T-helper 17 cell (primary cell): ENCODE measurements around the gene PHOSPHO1. TPM values are rescaled to one million over a fixed set of nuclear protein-coding genes. Genes with fewer than 3 reads are reported as not detected.
A peak's percentile ranks its signal among the peaks of the same experiment; 100 is the strongest.
"Not testable (repeated sequence)": the region's sequence is repeated elsewhere in the genome, so short reads cannot be mapped to it uniquely, and the experiment has no call there.

Experiments
- ATAC-seq: fragments of 150-1000 bp; cut with Tn5 transposase; 2 replicates; pipeline ENCODE4 v1.10.0; 2021; ENCODE audit warnings: mild to moderate bottlenecking, moderate library complexity
- DNase-seq, 3 donors: peaks; one replicate each; pipeline versions ENCODE4 v3.0.0 to v3.0.0-alpha.2; 2020 to 2021
- H3K9me3 ChIP-seq: one replicate; pipeline ENCODE4 v1.7.0; 2013; ENCODE audit warnings: low read length, mild to moderate bottlenecking; ENCODE audit not compliant: control insufficient read depth, poor library complexity, severe bottlenecking
- H3K27ac Mint-ChIP-seq: one replicate; pipeline ENCODE4 v1.8.0; 2022; ENCODE audit warnings: mild to moderate bottlenecking, moderate library complexity, mixed read lengths
- H3K27me3 Mint-ChIP-seq: one replicate; pipeline ENCODE4 v1.8.0; 2022; ENCODE audit warnings: mixed read lengths
- H3K36me3 Mint-ChIP-seq: one replicate; pipeline ENCODE4 v1.8.0; 2022; ENCODE audit warnings: low read depth, mixed read lengths
- H3K4me1 Mint-ChIP-seq: one replicate; pipeline ENCODE4 v1.8.0; 2022; ENCODE audit warnings: mild to moderate bottlenecking, mixed read lengths
- H3K4me3 Mint-ChIP-seq: one replicate; pipeline ENCODE4 v1.8.0; 2022; ENCODE audit warnings: mild to moderate bottlenecking, moderate library complexity, mixed read lengths
- total RNA-seq, 4 donors: library from RNA in 2 of 4; stranded (reverse) in 2 of 4; gene quantifications; one replicate each; pipeline ENCODE4 v1.2.3 and lab custom pipeline; 2022 to 2026

PHOSPHO1 gene
- total RNA-seq (not detected), total RNA-seq (lab: John Stamatoyannopoulos, UW) (0 reads per million in 2 donors)

- Mint-ChIP-seq H3K4me1 (peaks cover 8% of the 10 kb centered on the region), H3K27me3 (peaks cover 7% of the 10 kb centered on the region), H3K36me3 (no peaks in the 10 kb centered on the region), H3K4me3 (peak within 1 kb of the TSS; percentile 88), H3K27ac (no peak within 1 kb of the TSS)
- H3K9me3 ChIP-seq: no peaks in the 10 kb centered on the region
- ATAC-seq (peak; percentile 98), DNase-seq (peak; percentile 79 to 83 (median 83))
Observed at GRCh38 chr17:49230636-49231562, at the start of gene PHOSPHO1. Gene PHOSPHO1 (minus strand): TSS chr17:49230787. CDS start chr17:49226691, 4,096 bp downstream.

- no peak for ATAC-seq
- H3K36me3 Mint-ChIP-seq: no peaks in the 10 kb centered on the region
- H3K27ac Mint-ChIP-seq: no peak overlapping the region
- peaks cover 5% of the 10 kb centered on the region for H3K4me1 Mint-ChIP-seq
- no peak overlapping the region for H3K4me3 Mint-ChIP-seq
- H3K27me3 Mint-ChIP-seq: peaks cover 6% of the 10 kb centered on the region
- H3K9me3 ChIP-seq: no peaks in the 10 kb centered on the region
- DNase-seq: no peak
Observed at GRCh38 chr17:49280061-49280460, 49.5 kb upstream of the PHOSPHO1 start.

- not testable (repeated sequence) for DNase-seq, H3K9me3 ChIP-seq, H3K36me3 Mint-ChIP-seq, ATAC-seq, H3K4me1 Mint-ChIP-seq, H3K27me3 Mint-ChIP-seq, H3K27ac Mint-ChIP-seq, H3K4me3 Mint-ChIP-seq
Observed at GRCh38 chr17:49279263-49280015, 48.9 kb upstream of the PHOSPHO1 start.

GRCh38 chr17:49278076-49278475 lies 47.5 kb upstream of the PHOSPHO1 start:
- Mint-ChIP-seq H3K27me3 (peaks cover 6% of the 10 kb centered on the region), H3K27ac (no peak overlapping the region), H3K4me1 (peaks cover 5% of the 10 kb centered on the region), H3K4me3 (no peak overlapping the region), H3K36me3 (no peaks in the 10 kb centered on the region)
- ATAC-seq (no peak), DNase-seq (no peak)
- no peaks in the 10 kb centered on the region for H3K9me3 ChIP-seq

- H3K9me3 ChIP-seq: no peaks in the 10 kb centered on the region
- Mint-ChIP-seq H3K36me3 (no peaks in the 10 kb centered on the region), H3K4me1 (peaks cover 5% of the 10 kb centered on the region), H3K4me3 (no peak overlapping the region), H3K27ac (no peak overlapping the region), H3K27me3 (peaks cover 6% of the 10 kb centered on the region)
- no peak for ATAC-seq
- no peak for DNase-seq
Observed at GRCh38 chr17:49277638-49278037, 47.1 kb upstream of the PHOSPHO1 start.

- H3K27me3 Mint-ChIP-seq, DNase-seq, H3K9me3 ChIP-seq, H3K27ac Mint-ChIP-seq, H3K36me3 Mint-ChIP-seq, H3K4me3 Mint-ChIP-seq, H3K4me1 Mint-ChIP-seq, ATAC-seq: not testable (repeated sequence)
Observed at GRCh38 chr17:49275981-49276380, 45.4 kb upstream of the PHOSPHO1 start.

GRCh38 chr17:49269356-49269755 lies 38.8 kb upstream of the PHOSPHO1 start:
- no peak overlapping the region for H3K4me3 Mint-ChIP-seq
- H3K9me3 ChIP-seq: no peaks in the 10 kb centered on the region
- H3K27ac Mint-ChIP-seq: no peak overlapping the region
- no peak for DNase-seq
- H3K36me3 Mint-ChIP-seq: no peaks in the 10 kb centered on the region
- ATAC-seq: no peak
- peaks cover 5% of the 10 kb centered on the region for H3K4me1 Mint-ChIP-seq
- no peaks in the 10 kb centered on the region for H3K27me3 Mint-ChIP-seq

GRCh38 chr17:49267912-49268311 lies 37.3 kb upstream of the PHOSPHO1 start:
- DNase-seq (no peak), ATAC-seq (no peak)
- peaks cover 8% of the 10 kb centered on the region for H3K27me3 Mint-ChIP-seq
- no peak overlapping the region for H3K27ac Mint-ChIP-seq
- H3K4me3 Mint-ChIP-seq: no peak overlapping the region
- H3K9me3 ChIP-seq: no peaks in the 10 kb centered on the region
- H3K4me1 Mint-ChIP-seq: peaks cover 5% of the 10 kb centered on the region
- H3K36me3 Mint-ChIP-seq: no peaks in the 10 kb centered on the region

GRCh38 chr17:49266233-49266632 lies 35.6 kb upstream of the PHOSPHO1 start:
- Mint-ChIP-seq H3K27me3 (peaks cover 8% of the 10 kb centered on the region), H3K36me3 (no peaks in the 10 kb centered on the region), H3K4me3 (no peak overlapping the region), H3K27ac (no peak overlapping the region), H3K4me1 (peaks cover 5% of the 10 kb centered on the region)
- DNase-seq: no peak
- no peak for ATAC-seq
- H3K9me3 ChIP-seq: no peaks in the 10 kb centered on the region

GRCh38 chr17:49261540-49261939 lies 31.0 kb upstream of the PHOSPHO1 start:
- H3K27me3 Mint-ChIP-seq: peaks cover 15% of the 10 kb centered on the region
- DNase-seq, H3K4me1 Mint-ChIP-seq, H3K36me3 Mint-ChIP-seq, H3K9me3 ChIP-seq, ATAC-seq, H3K27ac Mint-ChIP-seq: not testable (repeated sequence)
- peak overlapping the region; percentile 86 for H3K4me3 Mint-ChIP-seq

- Mint-ChIP-seq H3K27ac (peak overlapping the region; percentile 51), H3K4me3 (peak overlapping the region; percentile 86), H3K27me3 (peaks cover 15% of the 10 kb centered on the region), H3K36me3 (no peaks in the 10 kb centered on the region), H3K4me1 (peaks cover 7% of the 10 kb centered on the region)
- no peaks in the 10 kb centered on the region for H3K9me3 ChIP-seq
- DNase-seq: no peak
- ATAC-seq: peak; percentile 52
Observed at GRCh38 chr17:49260817-49261291, 30.3 kb upstream of the PHOSPHO1 start.

- DNase-seq (peak; percentile 18 to 29 (median 20)), ATAC-seq (peak; percentile 81)
- Mint-ChIP-seq H3K36me3 (no peaks in the 10 kb centered on the region), H3K4me1 (peaks cover 7% of the 10 kb centered on the region), H3K27me3 (peaks cover 15% of the 10 kb centered on the region), H3K27ac (peak overlapping the region; percentile 51), H3K4me3 (peak overlapping the region; percentile 86)
- no peaks in the 10 kb centered on the region for H3K9me3 ChIP-seq
Observed at GRCh38 chr17:49260011-49260816, 29.6 kb upstream of the PHOSPHO1 start.

- ATAC-seq (no peak), DNase-seq (no peak)
- H3K36me3 Mint-ChIP-seq: no peaks in the 10 kb centered on the region
- H3K9me3 ChIP-seq: no peaks in the 10 kb centered on the region
- peaks cover 2% of the 10 kb centered on the region for H3K4me1 Mint-ChIP-seq
- peak overlapping the region; percentile 84 for H3K4me3 Mint-ChIP-seq
- no peak overlapping the region for H3K27ac Mint-ChIP-seq
- H3K27me3 Mint-ChIP-seq: peaks cover 15% of the 10 kb centered on the region
Observed at GRCh38 chr17:49259663-49260010, 29.1 kb upstream of the PHOSPHO1 start.
